ENCODE measurements around the gene SFTPB.
A peak's percentile ranks its signal among the peaks of the same experiment; 100 is the strongest.
"Not testable (repeated sequence)": the region's sequence is repeated elsewhere in the genome, so short reads cannot be mapped to it uniquely, and the experiment has no call there.

The SFTPB gene

GRCh38 chr2:85668009-85668856 is at the start of gene SFTPB:
TSS of gene SFTPB (minus strand) at chr2:85668199. CDS start at chr2:85668183, 16 bp downstream.
- DNase-seq: no peak

GRCh38 chr2:85717308-85718008 is 49.5 kb upstream of the SFTPB start:
- DNase-seq: no peak

- DNase-seq: no peak
Measured at GRCh38 chr2:85716346-85716914, 48.4 kb upstream of the SFTPB start.

- DNase-seq: no peak
Measured at GRCh38 chr2:85714841-85715240, 46.8 kb upstream of the SFTPB start.

GRCh38 chr2:85714421-85714820 is 46.4 kb upstream of the SFTPB start:
- DNase-seq: not testable (repeated sequence)

GRCh38 chr2:85713836-85714235 is 45.8 kb upstream of the SFTPB start:
- DNase-seq: no peak

GRCh38 chr2:85712849-85713612 is 45.0 kb upstream of the SFTPB start:
- DNase-seq: no peak

- DNase-seq: no peak
Measured at GRCh38 chr2:85712336-85712735, 44.3 kb upstream of the SFTPB start.

- no peak for DNase-seq
Measured at GRCh38 chr2:85711578-85712060, 43.6 kb upstream of the SFTPB start.

- no peak for DNase-seq
Measured at GRCh38 chr2:85710687-85711577, 42.9 kb upstream of the SFTPB start.

GRCh38 chr2:85709401-85709811 is 41.4 kb upstream of the SFTPB start:
- DNase-seq: no peak

- no peak for DNase-seq
Measured at GRCh38 chr2:85708641-85709040, 40.6 kb upstream of the SFTPB start.

- peak; percentile 70 to 81 for DNase-seq
Measured at GRCh38 chr2:85707304-85707703, 39.3 kb upstream of the SFTPB start.

- peak in 1 of 2 donors; percentile 73 for DNase-seq
Measured at GRCh38 chr2:85706599-85707296, 38.7 kb upstream of the SFTPB start.

GRCh38 chr2:85706063-85706462 is 38.1 kb upstream of the SFTPB start:
- no peak for DNase-seq

GRCh38 chr2:85705680-85706039 is 37.7 kb upstream of the SFTPB start:
- peak in 1 of 2 donors; percentile 34 for DNase-seq

- peak; percentile 39 to 49 for DNase-seq
Measured at GRCh38 chr2:85704800-85705679, 37.0 kb upstream of the SFTPB start.

- no peak for DNase-seq
Measured at GRCh38 chr2:85704038-85704437, 36.0 kb upstream of the SFTPB start.

GRCh38 chr2:85703329-85703728 is 35.3 kb upstream of the SFTPB start:
- no peak for DNase-seq

- no peak for DNase-seq
Measured at GRCh38 chr2:85702800-85703199, 34.8 kb upstream of the SFTPB start.
